Mesenchymal stem cell (in vitro differentiated cells and primary cell): ENCODE results near the gene LY6G6F.

Source experiments
- DNase-seq: peaks from one replicate; pipeline ENCODE4 v3.0.0-alpha.2; 2013
- H2AFZ ChIP-seq: one replicate; pipeline ENCODE4 v1.6.1; 2013; ENCODE audit warnings: low read depth, mild to moderate bottlenecking, control low read depth, inconsistent platforms, low read length, moderate library complexity
- H2AK5ac ChIP-seq: 2 replicates; pipeline ENCODE4 v1.6.1; 2013; ENCODE audit warnings: low read length, moderate library complexity, mild to moderate bottlenecking, inconsistent platforms; ENCODE audit not compliant: severe bottlenecking
- H2BK120ac ChIP-seq: one replicate; pipeline ENCODE4 v1.6.1; 2013; ENCODE audit warnings: low read depth, mild to moderate bottlenecking, inconsistent platforms, low read length, moderate library complexity
- H2BK12ac ChIP-seq, 2 experiments: one replicate each; pipeline ENCODE4 v1.6.1; 2013; ENCODE audit warnings: inconsistent platforms in 2 of 2, low read length in 2 of 2, mild to moderate bottlenecking in 2 of 2, moderate library complexity in 2 of 2, control low read depth in 1 of 2
- H2BK15ac ChIP-seq: one replicate; pipeline ENCODE4 v1.6.1; 2013; ENCODE audit warnings: mild to moderate bottlenecking, low read depth, inconsistent platforms; ENCODE audit not compliant: poor library complexity, severe bottlenecking
- H2BK5ac ChIP-seq: 2 replicates; pipeline ENCODE4 v1.6.1; 2013; ENCODE audit warnings: low read depth, mild to moderate bottlenecking, low read length, control low read depth, inconsistent platforms; ENCODE audit not compliant: poor library complexity, severe bottlenecking
- H3K14ac ChIP-seq, 2 experiments: one replicate each; pipeline ENCODE4 v1.6.1; 2013; ENCODE audit warnings: inconsistent platforms in 2 of 2, low read length in 2 of 2, control low read depth in 1 of 2, mild to moderate bottlenecking in 1 of 2, moderate library complexity in 1 of 2
- H3K18ac ChIP-seq, 2 experiments: one replicate each; pipeline ENCODE4 v1.6.1; 2013; ENCODE audit warnings: inconsistent platforms in 2 of 2, low read length in 2 of 2, control low read depth in 1 of 2, low read depth in 1 of 2, mild to moderate bottlenecking in 1 of 2
- H3K23ac ChIP-seq, 2 experiments: one replicate each; pipeline ENCODE4 v1.6.1; 2013; ENCODE audit warnings: inconsistent platforms in 2 of 2, low read length in 2 of 2, mild to moderate bottlenecking in 2 of 2, moderate library complexity in 2 of 2, control low read depth in 1 of 2
- H3K27ac ChIP-seq: 2 replicates; pipeline ENCODE4 v1.5.1; 2013; ENCODE audit warnings: mild to moderate bottlenecking, moderate library complexity, low read length, control low read depth, inconsistent platforms; ENCODE audit not compliant: poor library complexity, severe bottlenecking
- H3K27me3 ChIP-seq, 2 experiments: 2 replicates each; pipeline versions ENCODE4 v1.6.1 to v1.7.0; 2013; ENCODE audit warnings: low read length in 2 of 2, mild to moderate bottlenecking in 2 of 2, moderate library complexity in 2 of 2, control low read depth in 1 of 2, inconsistent platforms in 1 of 2; ENCODE audit not compliant: control insufficient read depth in 1 of 2, insufficient read depth in 1 of 2
- H3K36me3 ChIP-seq, 2 experiments: 2 replicates each; pipeline versions ENCODE4 v1.6.1 to v1.7.0; 2013; ENCODE audit warnings: low read length in 2 of 2, control low read depth in 1 of 2, inconsistent platforms in 1 of 2, low read depth in 1 of 2, mild to moderate bottlenecking in 1 of 2; ENCODE audit not compliant: insufficient read depth in 2 of 2, control insufficient read depth in 1 of 2
- H3K4ac ChIP-seq, 2 experiments: one replicate each; pipeline ENCODE4 v1.6.1; 2013; ENCODE audit warnings: inconsistent platforms in 2 of 2, low read length in 2 of 2, mild to moderate bottlenecking in 2 of 2, moderate library complexity in 2 of 2, control low read depth in 1 of 2, low read depth in 1 of 2
- H3K4me1 ChIP-seq: 2 replicates; pipeline ENCODE4 v1.6.1; 2013; ENCODE audit warnings: low read depth, low read length, control low read depth; ENCODE audit not compliant: control insufficient read depth, insufficient read depth
- H3K4me2 ChIP-seq: 2 replicates; pipeline ENCODE4 v1.6.1; 2013; ENCODE audit warnings: low read length, mild to moderate bottlenecking, inconsistent platforms; ENCODE audit not compliant: poor library complexity, severe bottlenecking
- H3K4me3 ChIP-seq, 2 experiments: 2 replicates each; pipeline versions ENCODE4 v1.5.1 to v1.7.0; 2013; ENCODE audit warnings: low read length in 2 of 2, mild to moderate bottlenecking in 2 of 2, control low read depth in 1 of 2, low read depth in 1 of 2; ENCODE audit not compliant: insufficient read depth in 1 of 2
- H3K79me1 ChIP-seq: replicated peaks from 2 replicates; pipeline ENCODE4 v1.6.1; 2013; ENCODE audit warnings: mild to moderate bottlenecking, control low read depth, low read length, inconsistent platforms; ENCODE audit not compliant: poor library complexity, severe bottlenecking
- H3K9ac ChIP-seq: 2 replicates; pipeline ENCODE4 v1.7.0; 2013; ENCODE audit warnings: mild to moderate bottlenecking, low read length, moderate library complexity
- H3K9me3 ChIP-seq: 2 replicates; pipeline ENCODE4 v1.7.0; 2013; ENCODE audit warnings: mild to moderate bottlenecking, low read length; ENCODE audit not compliant: control insufficient read depth
- H4K8ac ChIP-seq: one replicate; pipeline ENCODE4 v1.6.1; 2013; ENCODE audit warnings: inconsistent platforms, mild to moderate bottlenecking, low read length, moderate library complexity
- H4K91ac ChIP-seq: one replicate; pipeline ENCODE4 v1.6.1; 2013; ENCODE audit warnings: mild to moderate bottlenecking, low read length, inconsistent platforms
- WGBS: methylation state at CpG from one replicate; pipeline ENCODE4 v1.1.7; 2013; ENCODE audit warnings: mixed read lengths; 5-methylcytosine and 5-hydroxymethylcytosine counted together

LY6G6F gene

GRCh38 chr6:31658983-31659648 lies 47.5 kb upstream of the LY6G6F start:
- Histone ChIP-seq H3K23ac (peak overlapping the region in 1 of 2 experiments; percentile 28), H3K4ac (no peak overlapping the region), H4K91ac (peak overlapping the region; percentile 44), H3K18ac (no peak overlapping the region), H2BK5ac (no peak overlapping the region), H3K27me3 (no peaks in the 10 kb centered on the region), H2BK120ac (no peak overlapping the region), H3K4me1 (peaks cover 36% of the 10 kb centered on the region), H2BK15ac (no peak overlapping the region), H3K4me3 (peak overlapping the region; percentile 43 to 98), H3K79me1 (peaks cover 22% of the 10 kb centered on the region), H3K4me2 (peak overlapping the region; percentile 89), H3K14ac (peak overlapping the region in 1 of 2 experiments; percentile 80), H3K27ac (no peak overlapping the region), H3K9ac (peak overlapping the region; percentile 97), H4K8ac (no peak overlapping the region), H3K36me3 (peaks cover 33 to 53% of the 10 kb centered on the region in 2 experiments), H2BK12ac (peak overlapping the region in 1 of 2 experiments; percentile 43), H2AK5ac (no peak overlapping the region), H2AFZ (no peak overlapping the region), H3K9me3 (no peaks in the 10 kb centered on the region)
- 97% methylated on average over 13 of the region's 13 CpGs for WGBS
- DNase-seq = no peak

- H3K9me3 ChIP-seq = no peaks in the 10 kb centered on the region
- H4K91ac ChIP-seq = peak overlapping the region; percentile 78
- peak overlapping the region; percentile 97 for H3K9ac ChIP-seq
- no peaks in the 10 kb centered on the region for H3K27me3 ChIP-seq
- H3K4ac ChIP-seq = peak overlapping the region; percentile 61 to 94
- peak overlapping the region in 1 of 2 experiments; percentile 90 for H3K23ac ChIP-seq
- H3K36me3 ChIP-seq = peaks cover 33 to 53% of the 10 kb centered on the region in 2 experiments
- peak overlapping the region; percentile 44 for H2AK5ac ChIP-seq
- H3K27ac ChIP-seq = peak overlapping the region; percentile 86
- H3K4me1 ChIP-seq = peaks cover 39% of the 10 kb centered on the region
- H4K8ac ChIP-seq = peak overlapping the region; percentile 89
- peak overlapping the region; percentile 89 for H3K4me2 ChIP-seq
- H3K18ac ChIP-seq = peak overlapping the region; percentile 82 to 97
- peak overlapping the region in 1 of 2 experiments; percentile 55 for H2BK12ac ChIP-seq
- 55% methylated on average over 13 of the region's 13 CpGs for WGBS
- no peak overlapping the region for H2BK5ac ChIP-seq
- H3K79me1 ChIP-seq = peaks cover 24% of the 10 kb centered on the region
- H3K14ac ChIP-seq = peak overlapping the region in 1 of 2 experiments; percentile 93
- no peak overlapping the region for H2BK15ac ChIP-seq
- H3K4me3 ChIP-seq = peak overlapping the region; percentile 78 to 98
- peak overlapping the region; percentile 72 for H2AFZ ChIP-seq
- no peak overlapping the region for H2BK120ac ChIP-seq
- peak; percentile 52 for DNase-seq
Measured at GRCh38 chr6:31659649-31660380, 46.9 kb upstream of the LY6G6F start.

- Histone ChIP-seq H3K4ac (peak within 1 kb of the TSS; percentile 61 to 94), H2BK120ac (peak within 1 kb of the TSS; percentile 9), H2BK15ac (no peak within 1 kb of the TSS), H2AFZ (peak within 1 kb of the TSS; percentile 72), H3K79me1 (peaks cover 23% of the 10 kb centered on the region), H2AK5ac (peak within 1 kb of the TSS; percentile 44), H3K4me1 (peaks cover 38% of the 10 kb centered on the region), H3K9me3 (no peaks in the 10 kb centered on the region), H3K14ac (peak within 1 kb of the TSS in 1 of 2 experiments; percentile 93), H2BK12ac (peak within 1 kb of the TSS in 1 of 2 experiments; percentile 55), H3K4me3 (peak within 1 kb of the TSS; percentile 78 to 98), H2BK5ac (peak within 1 kb of the TSS; percentile 24), H3K4me2 (peak within 1 kb of the TSS; percentile 90), H3K36me3 (peaks cover 33 to 47% of the 10 kb centered on the region in 2 experiments), H4K8ac (peak within 1 kb of the TSS; percentile 89), H3K27ac (peak within 1 kb of the TSS; percentile 86), H3K27me3 (no peaks in the 10 kb centered on the region), H4K91ac (peak within 1 kb of the TSS; percentile 78), H3K9ac (peak within 1 kb of the TSS; percentile 97), H3K18ac (peak within 1 kb of the TSS; percentile 82 to 97), H3K23ac (peak within 1 kb of the TSS in 1 of 2 experiments; percentile 90)
- 2% methylated on average over 52 of the region's 52 CpGs for WGBS
- peak; percentile 86 for DNase-seq
Measured at GRCh38 chr6:31660381-31661261, 46.0 kb upstream of the LY6G6F start, which contains the start of gene C6orf47. C6orf47 (minus strand) TSS chr6:31660778; CDS start chr6:31659947, 831 bp downstream.
